Stomach (tissue), 4 donors: ENCODE measurements around the gene DUSP14.

Experiments used
- EP300 ChIP-seq: sonication (generic); formaldehyde crosslinking; IDR thresholded peaks from one replicate; pipeline ENCODE4 v1.6.1; 2017; ENCODE audit warnings: antibody characterized with exemption
- POLR2A ChIP-seq, 4 donors: fragments of 450-650 bp; IDR thresholded peaks; one replicate each; pipeline ENCODE4 v1.6.1; 2016; ENCODE audit warnings: antibody characterized with exemption in 4 of 4, control low read depth in 2 of 4, mild to moderate bottlenecking in 1 of 4, moderate library complexity in 1 of 4
- POLR2AphosphoS5 ChIP-seq, 3 donors: sonication (generic); formaldehyde crosslinking; IDR thresholded peaks; one replicate each; pipeline ENCODE4 v1.6.1; 2016; ENCODE audit warnings: antibody characterized with exemption in 3 of 3
- TF ChIP-seq, protein P1 (sequence below), 7 experiments: fragments of 450-650 bp in 4 of 7; fragments of 200-600 bp in 3 of 7; sonication (generic) in 3 of 7; IDR thresholded peaks; one replicate each; pipeline ENCODE4 v1.5.1; 2016 to 2019; ENCODE audit warnings: antibody characterized with exemption in 7 of 7, control low read depth in 2 of 7, mild to moderate bottlenecking in 1 of 7

GRCh38 chr17:37547986-37548385 lies 58.3 kb downstream of the DUSP14 start:
- TF ChIP-seq, protein P1, sequence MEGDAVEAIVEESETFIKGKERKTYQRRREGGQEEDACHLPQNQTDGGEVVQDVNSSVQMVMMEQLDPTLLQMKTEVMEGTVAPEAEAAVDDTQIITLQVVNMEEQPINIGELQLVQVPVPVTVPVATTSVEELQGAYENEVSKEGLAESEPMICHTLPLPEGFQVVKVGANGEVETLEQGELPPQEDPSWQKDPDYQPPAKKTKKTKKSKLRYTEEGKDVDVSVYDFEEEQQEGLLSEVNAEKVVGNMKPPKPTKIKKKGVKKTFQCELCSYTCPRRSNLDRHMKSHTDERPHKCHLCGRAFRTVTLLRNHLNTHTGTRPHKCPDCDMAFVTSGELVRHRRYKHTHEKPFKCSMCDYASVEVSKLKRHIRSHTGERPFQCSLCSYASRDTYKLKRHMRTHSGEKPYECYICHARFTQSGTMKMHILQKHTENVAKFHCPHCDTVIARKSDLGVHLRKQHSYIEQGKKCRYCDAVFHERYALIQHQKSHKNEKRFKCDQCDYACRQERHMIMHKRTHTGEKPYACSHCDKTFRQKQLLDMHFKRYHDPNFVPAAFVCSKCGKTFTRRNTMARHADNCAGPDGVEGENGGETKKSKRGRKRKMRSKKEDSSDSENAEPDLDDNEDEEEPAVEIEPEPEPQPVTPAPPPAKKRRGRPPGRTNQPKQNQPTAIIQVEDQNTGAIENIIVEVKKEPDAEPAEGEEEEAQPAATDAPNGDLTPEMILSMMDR (IDR thresholded peaks at IDR 0.05): no peak
- TF ChIP-seq POLR2A (IDR thresholded peaks at IDR 0.05) (no peak), POLR2AphosphoS5 (IDR thresholded peaks at IDR 0.05) (no peak), EP300 (no peak)
